ENCODE measurements around the gene NR2C1.

Gene NR2C1

DNA sequence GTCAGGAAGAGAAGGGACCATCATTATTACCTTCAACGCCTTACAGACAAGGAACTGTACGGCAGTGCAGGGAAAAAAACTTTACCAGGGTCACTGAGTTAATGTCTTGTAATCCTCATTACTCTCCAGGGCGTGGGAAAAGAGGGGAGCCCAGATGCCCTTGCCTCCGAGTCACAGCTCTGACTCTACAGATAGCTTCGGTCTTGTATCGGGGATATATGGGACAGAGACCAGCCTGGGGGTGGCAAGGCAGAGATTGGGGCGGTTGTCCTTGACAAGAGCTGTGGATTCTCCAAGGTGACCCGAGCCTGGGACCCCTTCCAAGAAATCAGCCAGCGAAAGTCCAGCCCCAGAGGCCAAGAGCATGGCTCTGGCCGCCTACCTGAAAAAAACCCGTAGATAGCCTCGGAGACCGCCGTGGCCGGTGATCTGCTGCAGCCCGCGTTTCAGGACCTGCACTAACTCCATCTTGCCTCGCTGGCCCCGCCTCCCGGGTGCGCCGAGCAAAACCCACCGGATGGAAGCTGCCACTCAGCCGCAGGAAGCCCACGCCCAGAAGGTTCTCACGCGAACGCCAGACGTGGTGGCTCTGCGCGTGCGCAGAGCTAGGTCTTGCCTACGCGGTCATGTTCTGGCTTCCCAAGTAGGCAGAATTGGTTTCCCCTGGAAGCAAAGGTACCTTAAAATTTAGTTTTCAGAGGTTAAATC is 70.1 kb downstream of the NR2C1 start, which contains the start of gene NDUFA12 (continued):
- TF ChIP-seq, protein P1, sequence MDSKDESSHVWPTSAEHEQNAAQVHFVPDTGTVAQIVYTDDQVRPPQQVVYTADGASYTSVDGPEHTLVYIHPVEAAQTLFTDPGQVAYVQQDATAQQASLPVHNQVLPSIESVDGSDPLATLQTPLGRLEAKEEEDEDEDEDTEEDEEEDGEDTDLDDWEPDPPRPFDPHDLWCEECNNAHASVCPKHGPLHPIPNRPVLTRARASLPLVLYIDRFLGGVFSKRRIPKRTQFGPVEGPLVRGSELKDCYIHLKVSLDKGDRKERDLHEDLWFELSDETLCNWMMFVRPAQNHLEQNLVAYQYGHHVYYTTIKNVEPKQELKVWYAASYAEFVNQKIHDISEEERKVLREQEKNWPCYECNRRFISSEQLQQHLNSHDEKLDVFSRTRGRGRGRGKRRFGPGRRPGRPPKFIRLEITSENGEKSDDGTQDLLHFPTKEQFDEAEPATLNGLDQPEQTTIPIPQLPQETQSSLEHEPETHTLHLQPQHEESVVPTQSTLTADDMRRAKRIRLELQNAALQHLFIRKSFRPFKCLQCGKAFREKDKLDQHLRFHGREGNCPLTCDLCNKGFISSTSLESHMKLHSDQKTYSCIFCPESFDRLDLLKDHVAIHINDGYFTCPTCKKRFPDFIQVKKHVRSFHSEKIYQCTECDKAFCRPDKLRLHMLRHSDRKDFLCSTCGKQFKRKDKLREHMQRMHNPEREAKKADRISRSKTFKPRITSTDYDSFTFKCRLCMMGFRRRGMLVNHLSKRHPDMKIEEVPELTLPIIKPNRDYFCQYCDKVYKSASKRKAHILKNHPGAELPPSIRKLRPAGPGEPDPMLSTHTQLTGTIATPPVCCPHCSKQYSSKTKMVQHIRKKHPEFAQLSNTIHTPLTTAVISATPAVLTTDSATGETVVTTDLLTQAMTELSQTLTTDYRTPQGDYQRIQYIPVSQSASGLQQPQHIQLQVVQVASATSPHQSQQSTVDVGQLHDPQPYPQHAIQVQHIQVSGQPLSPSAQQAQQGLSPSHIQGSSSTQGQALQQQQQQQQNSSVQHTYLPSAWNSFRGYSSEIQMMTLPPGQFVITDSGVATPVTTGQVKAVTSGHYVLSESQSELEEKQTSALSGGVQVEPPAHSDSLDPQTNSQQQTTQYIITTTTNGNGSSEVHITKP (tag by site-specific recombination; IDR thresholded peaks at IDR 0.05): peak; percentile 61
- TF ChIP-seq ZNF133 (tag by site-specific recombination; IDR thresholded peaks at IDR 0.05) (no peak), ZNF2 (tag by site-specific recombination; IDR thresholded peaks at IDR 0.05) (peak; percentile 3; the same call in 1 of the 2 replicates), ZFHX2 (tag by site-specific recombination; conservative IDR thresholded peaks at IDR 0.05) (peak; percentile 82), ZNF354C (tag by site-specific recombination; IDR thresholded peaks at IDR 0.05; ENCODE audit: borderline replicate concordance, low read depth) (no peak), ZNF391 (tag by site-specific recombination; IDR thresholded peaks at IDR 0.05; ENCODE audit: borderline replicate concordance, low read depth) (peak; percentile 9; the same call in 1 of the 2 replicates), HOXC10 (CRISPR knock-in tag; IDR thresholded peaks at IDR 0.05) (no peak), ZNF138 (tag by site-specific recombination; IDR thresholded peaks at IDR 0.05; ENCODE audit: borderline replicate concordance) (no peak), ZBTB17 (tag by site-specific recombination; IDR thresholded peaks at IDR 0.05) (peak; percentile 98), ZNF202 (tag by site-specific recombination; IDR thresholded peaks at IDR 0.05; ENCODE audit: borderline replicate concordance) (no peak), ZBTB1 (tag by site-specific recombination; IDR thresholded peaks at IDR 0.05) (0 out of 2 replicates have a peak, but pooled peaks have one; percentile 59), EGR2 (tag by site-specific recombination; IDR thresholded peaks at IDR 0.05; ENCODE audit: low read depth) (peak; percentile 62), ZSCAN30 (tag by site-specific recombination; IDR thresholded peaks at IDR 0.05) (peak; percentile 83), ZNF76 (tag by site-specific recombination; IDR thresholded peaks at IDR 0.05; ENCODE audit: borderline replicate concordance, low read depth) (peak; percentile 57; the same call in 1 of the 2 replicates), ZNF341 (tag by site-specific recombination; IDR thresholded peaks at IDR 0.05; ENCODE audit: low read depth) (no peak), ZFP69B (tag by site-specific recombination; IDR thresholded peaks at IDR 0.05) (no peak), ZNF16 (tag by site-specific recombination; IDR thresholded peaks at IDR 0.05; ENCODE audit: low read depth) (no peak), ZBTB48 (tag by site-specific recombination; IDR thresholded peaks at IDR 0.05) (peak; percentile 55; the same call in 1 of the 2 replicates)
- TF ChIP-seq, protein P2, sequence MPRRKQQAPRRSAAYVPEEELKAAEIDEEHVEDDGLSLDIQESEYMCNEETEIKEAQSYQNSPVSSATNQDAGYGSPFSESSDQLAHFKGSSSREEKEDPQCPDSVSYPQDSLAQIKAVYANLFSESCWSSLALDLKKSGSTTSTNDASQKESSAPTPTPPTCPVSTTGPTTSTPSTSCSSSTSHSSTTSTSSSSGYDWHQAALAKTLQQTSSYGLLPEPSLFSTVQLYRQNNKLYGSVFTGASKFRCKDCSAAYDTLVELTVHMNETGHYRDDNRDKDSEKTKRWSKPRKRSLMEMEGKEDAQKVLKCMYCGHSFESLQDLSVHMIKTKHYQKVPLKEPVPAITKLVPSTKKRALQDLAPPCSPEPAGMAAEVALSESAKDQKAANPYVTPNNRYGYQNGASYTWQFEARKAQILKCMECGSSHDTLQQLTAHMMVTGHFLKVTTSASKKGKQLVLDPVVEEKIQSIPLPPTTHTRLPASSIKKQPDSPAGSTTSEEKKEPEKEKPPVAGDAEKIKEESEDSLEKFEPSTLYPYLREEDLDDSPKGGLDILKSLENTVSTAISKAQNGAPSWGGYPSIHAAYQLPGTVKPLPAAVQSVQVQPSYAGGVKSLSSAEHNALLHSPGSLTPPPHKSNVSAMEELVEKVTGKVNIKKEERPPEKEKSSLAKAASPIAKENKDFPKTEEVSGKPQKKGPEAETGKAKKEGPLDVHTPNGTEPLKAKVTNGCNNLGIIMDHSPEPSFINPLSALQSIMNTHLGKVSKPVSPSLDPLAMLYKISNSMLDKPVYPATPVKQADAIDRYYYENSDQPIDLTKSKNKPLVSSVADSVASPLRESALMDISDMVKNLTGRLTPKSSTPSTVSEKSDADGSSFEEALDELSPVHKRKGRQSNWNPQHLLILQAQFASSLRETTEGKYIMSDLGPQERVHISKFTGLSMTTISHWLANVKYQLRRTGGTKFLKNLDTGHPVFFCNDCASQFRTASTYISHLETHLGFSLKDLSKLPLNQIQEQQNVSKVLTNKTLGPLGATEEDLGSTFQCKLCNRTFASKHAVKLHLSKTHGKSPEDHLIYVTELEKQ (tag by site-specific recombination; IDR thresholded peaks at IDR 0.05; ENCODE audit: borderline replicate concordance): peak; percentile 19; the same call in 1 of the 2 replicates
- TF ChIP-seq, protein P3, sequence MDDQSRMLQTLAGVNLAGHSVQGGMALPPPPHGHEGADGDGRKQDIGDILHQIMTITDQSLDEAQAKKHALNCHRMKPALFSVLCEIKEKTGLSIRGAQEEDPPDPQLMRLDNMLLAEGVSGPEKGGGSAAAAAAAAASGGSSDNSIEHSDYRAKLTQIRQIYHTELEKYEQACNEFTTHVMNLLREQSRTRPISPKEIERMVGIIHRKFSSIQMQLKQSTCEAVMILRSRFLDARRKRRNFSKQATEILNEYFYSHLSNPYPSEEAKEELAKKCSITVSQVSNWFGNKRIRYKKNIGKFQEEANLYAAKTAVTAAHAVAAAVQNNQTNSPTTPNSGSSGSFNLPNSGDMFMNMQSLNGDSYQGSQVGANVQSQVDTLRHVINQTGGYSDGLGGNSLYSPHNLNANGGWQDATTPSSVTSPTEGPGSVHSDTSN (CRISPR knock-in tag; IDR thresholded peaks at IDR 0.05): peak; percentile 93
- TF ChIP-seq, protein P4, sequence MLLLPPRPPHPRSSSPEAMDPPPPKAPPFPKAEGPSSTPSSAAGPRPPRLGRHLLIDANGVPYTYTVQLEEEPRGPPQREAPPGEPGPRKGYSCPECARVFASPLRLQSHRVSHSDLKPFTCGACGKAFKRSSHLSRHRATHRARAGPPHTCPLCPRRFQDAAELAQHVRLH (tag by site-specific recombination; IDR thresholded peaks at IDR 0.05): 0 out of 2 replicates have a peak, but pooled peaks have one; percentile 22
- TF ChIP-seq, protein P5, sequence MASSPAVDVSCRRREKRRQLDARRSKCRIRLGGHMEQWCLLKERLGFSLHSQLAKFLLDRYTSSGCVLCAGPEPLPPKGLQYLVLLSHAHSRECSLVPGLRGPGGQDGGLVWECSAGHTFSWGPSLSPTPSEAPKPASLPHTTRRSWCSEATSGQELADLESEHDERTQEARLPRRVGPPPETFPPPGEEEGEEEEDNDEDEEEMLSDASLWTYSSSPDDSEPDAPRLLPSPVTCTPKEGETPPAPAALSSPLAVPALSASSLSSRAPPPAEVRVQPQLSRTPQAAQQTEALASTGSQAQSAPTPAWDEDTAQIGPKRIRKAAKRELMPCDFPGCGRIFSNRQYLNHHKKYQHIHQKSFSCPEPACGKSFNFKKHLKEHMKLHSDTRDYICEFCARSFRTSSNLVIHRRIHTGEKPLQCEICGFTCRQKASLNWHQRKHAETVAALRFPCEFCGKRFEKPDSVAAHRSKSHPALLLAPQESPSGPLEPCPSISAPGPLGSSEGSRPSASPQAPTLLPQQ (tag by site-specific recombination; IDR thresholded peaks at IDR 0.05): peak; percentile 47; the same call in 1 of the 2 replicates
- TF ChIP-seq, protein P6, sequence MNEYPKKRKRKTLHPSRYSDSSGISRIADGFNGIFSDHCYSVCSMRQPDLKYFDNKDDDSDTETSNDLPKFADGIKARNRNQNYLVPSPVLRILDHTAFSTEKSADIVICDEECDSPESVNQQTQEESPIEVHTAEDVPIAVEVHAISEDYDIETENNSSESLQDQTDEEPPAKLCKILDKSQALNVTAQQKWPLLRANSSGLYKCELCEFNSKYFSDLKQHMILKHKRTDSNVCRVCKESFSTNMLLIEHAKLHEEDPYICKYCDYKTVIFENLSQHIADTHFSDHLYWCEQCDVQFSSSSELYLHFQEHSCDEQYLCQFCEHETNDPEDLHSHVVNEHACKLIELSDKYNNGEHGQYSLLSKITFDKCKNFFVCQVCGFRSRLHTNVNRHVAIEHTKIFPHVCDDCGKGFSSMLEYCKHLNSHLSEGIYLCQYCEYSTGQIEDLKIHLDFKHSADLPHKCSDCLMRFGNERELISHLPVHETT (tag by site-specific recombination; IDR thresholded peaks at IDR 0.05): peak; percentile 16; the same call in 1 of the 2 replicates
- TF ChIP-seq, protein P7, sequence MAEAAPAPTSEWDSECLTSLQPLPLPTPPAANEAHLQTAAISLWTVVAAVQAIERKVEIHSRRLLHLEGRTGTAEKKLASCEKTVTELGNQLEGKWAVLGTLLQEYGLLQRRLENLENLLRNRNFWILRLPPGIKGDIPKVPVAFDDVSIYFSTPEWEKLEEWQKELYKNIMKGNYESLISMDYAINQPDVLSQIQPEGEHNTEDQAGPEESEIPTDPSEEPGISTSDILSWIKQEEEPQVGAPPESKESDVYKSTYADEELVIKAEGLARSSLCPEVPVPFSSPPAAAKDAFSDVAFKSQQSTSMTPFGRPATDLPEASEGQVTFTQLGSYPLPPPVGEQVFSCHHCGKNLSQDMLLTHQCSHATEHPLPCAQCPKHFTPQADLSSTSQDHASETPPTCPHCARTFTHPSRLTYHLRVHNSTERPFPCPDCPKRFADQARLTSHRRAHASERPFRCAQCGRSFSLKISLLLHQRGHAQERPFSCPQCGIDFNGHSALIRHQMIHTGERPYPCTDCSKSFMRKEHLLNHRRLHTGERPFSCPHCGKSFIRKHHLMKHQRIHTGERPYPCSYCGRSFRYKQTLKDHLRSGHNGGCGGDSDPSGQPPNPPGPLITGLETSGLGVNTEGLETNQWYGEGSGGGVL (tag by site-specific recombination; IDR thresholded peaks at IDR 0.05): no peak

Measured in HEK293 (cell line).